GM19372 (cell line): ENCODE results near the gene TRNT1.

Source experiments
- ATAC-seq: cut with Tn5 transposase; IDR thresholded peaks from one replicate; pipeline ENCODE4 v1.9.1; 2021; ENCODE audit warnings: mild to moderate bottlenecking, low read depth, moderate library complexity; ENCODE audit not compliant: unreplicated experiment

The TRNT1 gene

GRCh38 chr3:3110299-3110630 is 16.5 kb upstream of the TRNT1 start, which contains the start of gene IL5RA:
TSS of gene IL5RA (minus strand) at chr3:3110374. CDS start at chr3:3104984, 5,390 bp downstream.
- no peak for ATAC-seq

- no peak for ATAC-seq
Observed at GRCh38 chr3:3110749-3111361, 15.9 kb upstream of the TRNT1 start.

DNA sequence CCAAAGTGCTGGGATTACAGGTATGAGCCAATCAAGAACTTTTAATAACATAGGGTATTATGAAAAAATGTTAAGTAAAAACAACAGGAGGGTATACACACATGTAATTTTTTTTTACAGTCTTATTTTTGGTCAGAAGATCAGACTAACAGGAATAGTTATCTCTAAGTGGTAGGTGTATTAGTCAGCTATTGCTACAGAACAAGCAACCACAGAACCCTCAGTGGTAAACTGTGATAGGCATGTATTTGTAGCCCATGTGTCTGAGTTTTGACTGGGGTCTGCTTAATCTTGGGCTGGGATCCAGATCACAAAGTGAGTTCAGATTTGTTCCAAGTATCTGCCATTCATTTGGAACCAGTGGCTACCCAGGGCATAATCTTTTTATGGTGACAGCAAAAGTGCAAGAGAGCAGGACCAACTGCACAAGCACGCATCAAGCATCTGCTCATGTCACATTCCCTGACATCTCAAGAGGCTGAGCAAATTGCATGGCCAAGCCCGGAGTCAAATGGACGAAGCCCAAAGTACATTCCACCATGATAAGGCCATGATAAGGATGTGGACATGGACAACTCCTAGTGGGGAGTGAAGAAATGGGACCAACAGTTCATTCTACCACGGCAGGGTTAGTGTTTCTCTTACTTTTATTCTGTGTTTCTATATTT is 13.6 kb upstream of the TRNT1 start:
- no peak for ATAC-seq

- ATAC-seq: no peak
Observed at GRCh38 chr3:3117651-3118050, 9.1 kb upstream of the TRNT1 start.

DNA sequence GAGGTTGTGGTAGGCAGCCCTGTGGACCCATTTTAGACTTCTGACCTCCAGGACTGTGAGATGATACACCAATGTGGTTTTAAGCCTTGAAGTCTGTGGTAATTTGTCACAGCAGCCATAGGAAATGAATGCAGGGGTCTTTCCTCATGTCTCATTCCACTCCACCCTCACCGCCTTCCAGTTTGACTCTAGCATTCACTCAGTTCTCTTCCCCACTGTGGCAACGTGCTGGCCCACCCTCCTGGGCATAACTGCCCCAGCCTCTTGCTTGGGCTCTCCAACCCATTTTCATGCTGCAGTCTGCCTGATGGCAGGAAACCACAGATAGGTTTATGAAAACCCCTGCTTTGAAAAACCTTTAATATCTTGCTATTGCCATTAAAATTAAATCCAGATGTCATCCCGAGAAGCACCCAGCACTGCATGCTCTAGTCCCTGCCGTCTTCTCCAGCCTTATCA is 7.3 kb upstream of the TRNT1 start:
- ATAC-seq: no peak

DNA sequence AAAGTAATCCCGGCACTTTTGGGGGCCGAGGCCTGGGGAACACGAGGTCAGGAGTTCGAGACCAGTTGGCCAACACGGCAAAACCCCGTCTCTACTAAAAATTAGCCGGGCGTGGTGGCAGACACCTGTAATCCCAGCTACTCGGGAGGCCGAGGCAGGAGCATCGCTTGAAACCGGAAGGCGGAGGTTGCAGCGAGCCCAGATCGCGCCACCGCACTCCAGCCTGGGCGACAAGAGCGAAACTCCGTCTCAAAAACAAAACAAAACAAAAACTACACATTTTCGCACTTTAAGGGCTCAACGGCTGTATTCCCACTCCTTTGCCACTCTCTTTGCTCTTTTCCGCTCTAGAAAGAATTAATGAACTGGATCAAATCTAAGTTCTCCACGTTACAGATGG is 763 bp upstream of the TRNT1 start:
- ATAC-seq: no peak

DNA sequence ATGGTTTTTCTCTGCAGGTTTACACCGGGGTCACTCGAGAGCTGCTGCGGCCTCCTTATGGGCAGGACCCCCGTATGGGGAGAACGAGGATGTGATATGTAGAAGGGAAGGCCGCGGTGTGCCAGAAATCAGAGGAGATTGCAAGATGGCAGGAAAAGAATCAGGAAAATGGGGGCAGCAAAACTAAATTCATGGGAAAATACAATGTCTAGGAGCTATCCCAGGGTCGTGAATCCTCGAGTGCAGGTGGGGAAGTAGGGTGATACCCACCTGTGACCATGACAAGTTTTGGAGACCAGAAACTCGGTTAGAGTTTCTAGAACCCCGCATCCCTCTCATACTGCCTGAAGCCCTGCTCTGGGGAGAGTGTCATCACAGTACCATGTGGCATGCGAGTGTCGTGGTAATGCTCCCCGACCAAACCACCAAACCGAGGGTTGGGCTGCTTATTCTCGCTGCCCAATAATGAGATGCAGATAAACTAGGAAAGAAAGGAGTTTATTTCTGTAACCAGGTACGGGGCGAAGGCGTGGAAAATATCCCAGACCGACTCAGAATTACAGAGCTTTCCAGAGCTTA is 781 bp downstream of the TRNT1 start:
- ATAC-seq: no peak

- no peak for ATAC-seq
Observed at GRCh38 chr3:3129579-3129978, 2.8 kb downstream of the TRNT1 start.

GRCh38 chr3:3133500-3133899 is 6.8 kb downstream of the TRNT1 start:
- ATAC-seq: no peak

- no peak for ATAC-seq
Observed at GRCh38 chr3:3134750-3135448, 8.2 kb downstream of the TRNT1 start.

GRCh38 chr3:3137526-3137925 is 10.8 kb downstream of the TRNT1 start:
- ATAC-seq: no peak

DNA sequence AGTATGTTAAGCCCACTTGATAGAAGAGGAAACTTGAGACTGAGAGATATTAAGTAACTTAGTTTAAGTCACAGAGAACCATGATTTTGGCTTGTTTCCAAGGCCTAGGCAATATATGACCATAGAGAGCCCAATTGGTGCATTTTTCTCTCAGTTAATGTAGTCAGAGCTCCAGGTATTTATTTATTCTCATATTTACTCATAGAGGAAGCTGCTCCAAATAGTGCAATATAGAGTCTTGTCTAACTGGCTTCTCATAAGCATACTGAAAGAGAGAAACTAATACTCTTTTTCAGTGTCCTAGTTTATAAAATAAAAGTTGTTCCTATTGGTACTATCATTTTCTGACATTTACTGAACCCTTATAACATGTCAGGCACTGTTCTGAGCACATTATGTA is 15.2 kb downstream of the TRNT1 start:
- ATAC-seq: no peak

- no peak for ATAC-seq
Observed at GRCh38 chr3:3145831-3146230, 19.1 kb downstream of the TRNT1 start.

GRCh38 chr3:3149560-3149959 is 22.8 kb downstream of the TRNT1 start:
- no peak for ATAC-seq

GRCh38 chr3:3151513-3151912 is 24.8 kb downstream of the TRNT1 start:
- ATAC-seq: no peak

- ATAC-seq: no peak
Observed at GRCh38 chr3:3154879-3155610, 28.3 kb downstream of the TRNT1 start.

GRCh38 chr3:3157484-3157883 is 30.7 kb downstream of the TRNT1 start:
- no peak for ATAC-seq

DNA sequence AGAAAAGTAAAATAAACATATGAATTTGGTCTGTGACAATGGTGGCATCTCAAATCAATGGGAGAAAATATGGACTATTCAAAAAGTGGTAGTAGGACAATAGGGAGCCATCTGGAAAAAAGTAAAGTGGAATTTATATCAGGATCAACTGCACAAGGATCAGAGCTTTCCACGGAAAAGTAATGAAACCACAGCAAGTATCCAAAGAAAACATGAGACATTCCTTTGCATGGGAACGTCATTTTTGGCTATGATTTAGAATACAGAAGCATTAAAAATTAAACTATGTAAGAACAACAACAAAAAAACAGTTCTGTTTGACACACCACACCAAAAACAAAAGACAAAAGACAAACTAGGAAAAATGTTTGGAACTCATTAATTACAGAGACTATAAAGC is 34.1 kb downstream of the TRNT1 start:
- no peak for ATAC-seq

- no peak for ATAC-seq
Observed at GRCh38 chr3:3165241-3165640, 38.5 kb downstream of the TRNT1 start.

GRCh38 chr3:3165650-3166049 is 38.9 kb downstream of the TRNT1 start:
- ATAC-seq: no peak

- ATAC-seq: no peak
Observed at GRCh38 chr3:3170998-3171397, 44.3 kb downstream of the TRNT1 start.
